NT2/D1 (cell line): ENCODE results near the gene NPFF.

ENCODE experiments used
- DNase-seq: peaks from one replicate; pipeline ENCODE4 v3.0.0-alpha.2; 2011; ENCODE audit warnings: low read depth, low spot score
- H3K27me3 ChIP-seq: 2 replicates; pipeline ENCODE4 v1.6.0; 2011; ENCODE audit warnings: mild to moderate bottlenecking; ENCODE audit not compliant: insufficient read length, insufficient read depth
- H3K36me3 ChIP-seq: 2 replicates; pipeline ENCODE4 v1.6.1; 2011; ENCODE audit warnings: mild to moderate bottlenecking, low read length, mixed read lengths; ENCODE audit not compliant: insufficient read depth, insufficient read length
- H3K4me1 ChIP-seq: 2 replicates; pipeline ENCODE4 v1.5.1; 2011; ENCODE audit not compliant: insufficient read depth, insufficient read length
- H3K4me3 ChIP-seq: 2 replicates; pipeline ENCODE4 v1.5.1; 2011; ENCODE audit warnings: low read depth; ENCODE audit not compliant: insufficient read length
- H3K9ac ChIP-seq: 2 replicates; pipeline ENCODE4 v1.6.0; 2011; ENCODE audit warnings: low read depth; ENCODE audit not compliant: insufficient read length
- H3K9me3 ChIP-seq: 2 replicates; pipeline ENCODE4 v1.5.1; 2011; ENCODE audit warnings: mild to moderate bottlenecking, low read length; ENCODE audit not compliant: insufficient read depth
- SUZ12 ChIP-seq: IDR thresholded peaks from 2 replicates; pipeline ENCODE4 v1.6.1; 2011; ENCODE audit not compliant: insufficient read length, insufficient read depth; ENCODE audit errors: extremely low read depth
- YY1 ChIP-seq: IDR thresholded peaks from 2 replicates; pipeline ENCODE4 v1.6.1; 2011; ENCODE audit not compliant: insufficient read length, insufficient read depth
- ZNF274 ChIP-seq: IDR thresholded peaks from 2 replicates; pipeline ENCODE4 v1.6.1; 2011; ENCODE audit warnings: mild to moderate bottlenecking, low read depth, low read length

The NPFF gene

DNA sequence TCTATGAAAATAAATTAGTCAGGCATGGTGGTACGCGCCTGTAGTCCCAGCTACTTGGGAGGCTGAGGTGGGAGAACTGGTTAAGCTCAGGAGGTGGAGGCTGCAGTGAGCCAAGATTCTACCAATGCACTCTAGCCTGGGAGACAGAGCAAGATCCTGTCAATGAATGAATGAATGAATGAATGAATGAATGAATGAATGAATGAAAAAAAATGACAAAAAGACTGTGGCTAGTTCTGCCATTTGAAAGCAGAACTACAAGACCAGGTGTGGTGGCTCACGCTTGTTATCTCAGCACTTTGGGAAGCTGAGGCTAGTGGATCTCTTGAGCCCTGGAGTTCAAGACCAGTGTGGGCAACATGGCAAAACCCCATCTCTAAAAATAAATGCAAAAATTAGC is 32.2 kb upstream of the NPFF start:
- Histone ChIP-seq H3K4me3 (no peak overlapping the region), H3K4me1 (peaks cover 3% of the 10 kb centered on the region), H3K27me3 (no peaks in the 10 kb centered on the region), H3K9me3 (no peaks in the 10 kb centered on the region), H3K36me3 (peaks cover 54% of the 10 kb centered on the region), H3K9ac (no peak overlapping the region)
- TF ChIP-seq SUZ12 (no peak), ZNF274 (no peak), YY1 (no peak)
- no peak for DNase-seq

DNA sequence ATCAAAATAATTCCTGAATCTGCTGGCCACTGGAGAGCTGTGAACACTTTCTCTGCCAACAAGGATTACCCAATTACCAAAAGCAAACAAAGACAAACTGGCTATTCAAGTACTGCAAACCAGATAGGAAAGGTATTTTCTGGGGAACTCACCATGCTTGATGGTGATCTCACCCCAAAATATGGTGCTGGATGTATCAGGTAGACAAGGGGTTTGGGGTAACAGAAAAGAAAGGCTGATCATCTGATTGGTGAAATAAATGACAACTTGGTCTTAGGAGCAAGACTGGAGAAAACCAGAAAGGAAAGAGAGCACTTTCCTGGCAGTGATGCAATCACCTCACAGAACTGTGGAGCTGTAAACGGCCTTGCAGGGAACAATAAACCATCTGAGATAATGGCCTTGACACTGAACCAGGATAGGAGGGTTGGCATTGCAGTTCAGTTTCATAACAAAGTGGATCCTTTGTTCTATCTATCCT is 31.0 kb upstream of the NPFF start:
- TF ChIP-seq ZNF274 (no peak), SUZ12 (no peak), YY1 (no peak)
- H3K36me3 ChIP-seq: peaks cover 64% of the 10 kb centered on the region
- no peak for DNase-seq

DNA sequence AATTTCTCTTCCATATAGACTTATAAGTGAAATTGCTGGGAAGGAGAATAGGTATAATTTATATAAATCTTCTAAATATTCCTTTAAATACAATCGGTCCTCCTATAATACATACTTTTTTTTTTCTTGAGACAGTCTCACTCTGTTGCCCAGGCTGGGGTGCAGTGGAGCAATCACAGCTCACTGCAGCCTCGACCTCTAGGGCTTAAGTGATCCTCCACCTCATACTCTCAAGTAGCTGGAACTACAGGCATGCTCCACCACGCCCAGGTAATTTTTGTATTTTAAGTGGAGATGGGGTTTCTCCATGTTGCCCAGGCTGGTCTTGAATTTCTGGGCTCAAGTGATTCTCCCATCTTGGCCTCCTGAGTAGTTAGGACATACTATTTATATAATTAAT is 29.7 kb upstream of the NPFF start:
- H3K36me3 ChIP-seq: peaks cover 67% of the 10 kb centered on the region
- H3K4me3 ChIP-seq: no peak overlapping the region
- no peaks in the 10 kb centered on the region for H3K4me1 ChIP-seq
- H3K27me3 ChIP-seq: no peaks in the 10 kb centered on the region
- H3K9me3 ChIP-seq: no peaks in the 10 kb centered on the region
- TF ChIP-seq SUZ12: no peak
- TF ChIP-seq ZNF274: no peak
- TF ChIP-seq YY1: no peak
- no peak for DNase-seq
- H3K9ac ChIP-seq: no peak overlapping the region

More for the DNA sequence above, 31.0 kb upstream of the NPFF start:
- Histone ChIP-seq H3K9me3 (no peaks in the 10 kb centered on the region), H3K4me3 (no peak overlapping the region), H3K9ac (no peak overlapping the region), H3K4me1 (no peaks in the 10 kb centered on the region), H3K27me3 (no peaks in the 10 kb centered on the region)

DNA sequence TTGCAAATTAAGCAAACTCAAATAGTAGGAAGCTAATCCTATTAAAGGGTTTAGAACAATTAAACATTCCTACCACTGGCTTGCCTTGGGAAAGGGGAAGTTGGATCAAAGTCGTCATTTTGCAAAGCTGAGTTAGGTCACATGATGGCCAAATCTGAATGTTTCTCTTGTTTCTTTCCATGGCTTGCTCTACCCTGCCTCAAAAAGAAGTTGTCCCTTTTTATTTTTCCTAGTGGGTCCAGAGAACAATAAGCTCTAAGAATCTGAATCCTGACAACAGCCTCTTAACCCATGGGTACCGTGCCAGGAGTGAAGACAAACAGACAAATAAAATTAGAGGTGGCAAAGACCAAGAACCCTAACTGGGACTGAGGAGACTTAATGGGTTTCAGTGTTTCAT is 26.2 kb upstream of the NPFF start:
- DNase-seq: no peak

DNA sequence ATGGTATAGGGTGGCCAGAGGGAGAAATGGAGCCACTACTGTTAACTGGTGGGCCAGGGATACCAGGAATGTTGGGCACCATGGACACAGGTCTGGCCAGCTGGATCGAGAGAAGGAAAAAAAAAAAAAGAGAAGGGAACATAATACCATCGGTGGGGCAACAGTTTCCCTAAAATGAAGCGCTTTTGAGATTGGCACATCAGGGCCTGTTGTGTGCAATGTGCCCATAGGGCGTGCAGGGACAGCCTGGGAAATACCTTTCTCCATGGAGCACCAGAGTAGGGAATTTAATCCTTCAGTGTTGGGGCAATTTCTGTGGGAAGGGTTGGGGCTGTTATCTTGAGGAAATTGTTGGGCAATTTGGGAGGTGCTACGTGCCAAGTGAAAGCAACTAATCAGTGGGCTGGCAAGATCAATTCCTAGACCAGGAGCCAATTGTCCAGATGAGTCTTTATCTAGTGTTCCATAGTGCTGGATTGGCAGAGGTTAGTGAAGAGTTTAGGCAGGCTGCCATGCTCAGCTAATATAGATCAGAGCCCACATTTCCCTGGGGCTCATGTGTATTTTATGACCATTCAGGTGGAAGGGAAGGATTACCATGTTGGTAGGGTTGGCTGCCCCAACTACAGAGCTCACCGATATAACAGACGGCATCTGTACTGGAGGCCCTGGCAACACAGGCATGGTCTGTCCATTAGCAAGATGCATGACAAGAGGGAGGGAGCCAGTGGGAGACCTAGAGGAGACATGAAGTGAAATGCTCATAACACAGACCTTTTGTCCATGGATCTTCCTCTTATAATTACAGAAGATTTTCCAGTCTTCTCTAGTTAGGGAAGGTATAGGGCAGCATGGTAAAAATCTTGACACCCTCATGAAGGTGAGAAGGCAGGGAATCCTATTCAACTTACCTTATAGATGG is 25.5 kb upstream of the NPFF start:
- H3K36me3 ChIP-seq: peaks cover 74% of the 10 kb centered on the region
- H3K4me3 ChIP-seq: no peak overlapping the region
- TF ChIP-seq SUZ12 (no peak), YY1 (no peak), ZNF274 (no peak)
- H3K9me3 ChIP-seq: no peaks in the 10 kb centered on the region
- H3K9ac ChIP-seq: no peak overlapping the region
- H3K27me3 ChIP-seq: no peaks in the 10 kb centered on the region
- no peak for DNase-seq
- H3K4me1 ChIP-seq: no peaks in the 10 kb centered on the region

More for the DNA sequence above, 26.2 kb upstream of the NPFF start:
- no peak overlapping the region for H3K9ac ChIP-seq
- no peak overlapping the region for H3K4me3 ChIP-seq
- H3K4me1 ChIP-seq: no peaks in the 10 kb centered on the region
- no peak for TF ChIP-seq ZNF274
- no peak for TF ChIP-seq YY1
- TF ChIP-seq SUZ12: no peak
- no peaks in the 10 kb centered on the region for H3K27me3 ChIP-seq
- no peaks in the 10 kb centered on the region for H3K9me3 ChIP-seq
- H3K36me3 ChIP-seq: peaks cover 70% of the 10 kb centered on the region

DNA sequence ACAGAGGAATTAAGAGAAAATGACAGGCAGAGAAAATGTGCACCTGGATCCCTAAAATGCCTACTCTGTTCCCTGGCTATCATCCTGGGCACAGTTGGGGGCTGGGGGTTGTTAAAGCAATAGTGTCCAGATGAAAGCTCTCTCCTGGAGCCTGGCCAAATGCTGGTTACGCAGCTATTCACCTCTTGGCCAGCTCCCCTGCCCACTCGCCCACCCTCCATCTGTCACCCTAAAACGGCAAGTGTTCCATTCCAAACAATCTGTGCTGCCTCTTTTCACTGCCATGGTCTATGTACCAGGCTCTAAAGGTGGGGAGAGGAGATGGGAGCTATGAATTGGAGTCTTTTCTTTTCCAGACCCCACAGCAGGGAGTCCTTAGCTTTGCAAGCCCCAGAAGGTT is 24.7 kb upstream of the NPFF start:
- TF ChIP-seq SUZ12 (no peak), ZNF274 (no peak), YY1 (no peak)

DNA sequence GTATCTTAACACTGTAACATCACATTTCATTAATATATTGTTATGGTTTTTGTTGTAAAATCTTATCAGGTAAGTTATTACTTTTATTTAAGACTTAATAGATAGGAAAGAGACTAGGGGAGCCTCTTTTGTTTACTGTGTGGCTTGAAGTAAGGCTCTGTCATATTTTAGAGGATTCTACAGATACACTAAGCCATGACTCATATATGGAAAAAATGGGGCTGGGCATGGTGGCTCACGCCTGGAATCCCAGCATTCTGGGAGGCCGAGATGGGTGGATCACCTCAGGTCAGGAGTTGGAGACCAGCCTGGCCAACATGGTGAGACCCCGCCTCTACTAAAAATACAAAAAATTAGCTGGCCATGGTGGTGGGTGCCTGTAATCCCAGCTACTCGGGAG is 23.6 kb upstream of the NPFF start:
- Histone ChIP-seq H3K36me3 (peaks cover 64% of the 10 kb centered on the region), H3K9ac (no peak overlapping the region), H3K4me3 (no peak overlapping the region), H3K27me3 (no peaks in the 10 kb centered on the region), H3K4me1 (no peaks in the 10 kb centered on the region), H3K9me3 (no peaks in the 10 kb centered on the region)
- no peak for TF ChIP-seq ZNF274
- no peak for TF ChIP-seq YY1
- no peak for TF ChIP-seq SUZ12
- DNase-seq: no peak

More for the DNA sequence above, 24.7 kb upstream of the NPFF start:
- H3K4me3 ChIP-seq: no peak overlapping the region
- H3K36me3 ChIP-seq: peaks cover 72% of the 10 kb centered on the region
- no peaks in the 10 kb centered on the region for H3K9me3 ChIP-seq
- DNase-seq: no peak
- H3K27me3 ChIP-seq: no peaks in the 10 kb centered on the region
- H3K9ac ChIP-seq: no peak overlapping the region
- H3K4me1 ChIP-seq: no peaks in the 10 kb centered on the region
